ENCODE data around the gene AGPAT4. TPM values are rescaled to one million over a fixed set of nuclear protein-coding genes. Genes with fewer than 3 reads are reported as not detected.

Gene AGPAT4
- total RNA-seq, 1 experiment from 2014 or later = 22.0 TPM

GRCh38 chr6:161094955-161095354 lies 178.9 kb downstream of the AGPAT4 start:
- Histone ChIP-seq H3K4ac (ENCODE audit: low read depth, low read length) (no peak overlapping the region), H3K27ac (ENCODE audit: insufficient read length, low read depth, low read length) (no peak overlapping the region), H3K23me2 (ENCODE audit: insufficient read length, low read depth, low read length, poor library complexity, severe bottlenecking) (no peaks in the 10 kb centered on the region), H2BK15ac (ENCODE audit: low read depth, low read length) (no peak overlapping the region), H3K79me1 (ENCODE audit: insufficient read depth, low read depth, low read length, poor library complexity, severe bottlenecking) (no peaks in the 10 kb centered on the region), H3K56ac (ENCODE audit: insufficient read length, low read depth, low read length) (no peak overlapping the region), H2BK120ac (ENCODE audit: low read depth, low read length, poor library complexity, severe bottlenecking) (no peak overlapping the region), H3K9me3 (ENCODE audit: control insufficient read depth, low read depth, low read length) (no peaks in the 10 kb centered on the region), H2BK20ac (ENCODE audit: low read depth, low read length, poor library complexity, severe bottlenecking) (no peak overlapping the region), H3K18ac (ENCODE audit: insufficient read length, low read depth, low read length) (no peak overlapping the region), H4K5ac (ENCODE audit: insufficient read length, low read depth, low read length) (no peak overlapping the region), H2AFZ (ENCODE audit: low read length) (no peak overlapping the region), H2AK5ac (ENCODE audit: insufficient read length, low read length) (no peak overlapping the region), H3K4me2 (ENCODE audit: insufficient read depth, insufficient read length, low read length) (no peak overlapping the region), H2BK12ac (ENCODE audit: insufficient read length, low read depth, low read length) (no peak overlapping the region), H3K9ac (ENCODE audit: extremely low read depth, insufficient read length, low read length) (no peak overlapping the region), H4K8ac (replicated peaks; ENCODE audit: insufficient read length, low read depth, low read length) (no peak overlapping the region), H3T11ph (ENCODE audit: low read length) (no peak overlapping the region), H3K4me1 (ENCODE audit: insufficient read depth, low read length) (no peaks in the 10 kb centered on the region), H3K23ac (ENCODE audit: insufficient read length, low read depth, low read length) (no peak overlapping the region), H3K14ac (ENCODE audit: insufficient read depth, low read length) (no peak overlapping the region), H4K91ac (ENCODE audit: insufficient read length, low read depth, low read length) (no peak overlapping the region), H3K79me2 (ENCODE audit: insufficient read depth, low read length) (no peaks in the 10 kb centered on the region), H4K20me1 (ENCODE audit: control insufficient read depth, insufficient read depth, insufficient read length) (no peaks in the 10 kb centered on the region), H2BK5ac (ENCODE audit: insufficient read length, low read length) (no peak overlapping the region), H3K27me3 (ENCODE audit: insufficient read depth, low read length) (no peaks in the 10 kb centered on the region)
- no peaks in the 10 kb centered on the region for H3K27me3 Mint-ChIP-seq (ENCODE audit: low read depth)
- TF ChIP-seq CTCF (conservative IDR thresholded peaks at IDR 0.05) = no peak
- peaks cover 8 to 12% of the 10 kb centered on the region in 2 experiments for H3K4me1 Mint-ChIP-seq
- peaks cover 13 to 54% (median 38%) of the 10 kb centered on the region in 3 experiments; a peak in 5 of 7 replicates for H3K36me3 Mint-ChIP-seq (ENCODE audit: insufficient read depth in 1 of 3, low read depth in 3 of 3)
- peak overlapping the region in 2 of 3 experiments; percentile 17 to 20; a peak in 1 of 7 replicates for H3K27ac Mint-ChIP-seq
- no peaks in the 10 kb centered on the region for H3K9me3 Mint-ChIP-seq
- DNase-seq = no peak
- no CpG with 5 or more reads among the region's 5 CpGs for WGBS (ENCODE audit: extremely low coverage, insufficient read length, low lambda C conversion rate)
- H3K4me3 Mint-ChIP-seq = no peak overlapping the region
